Panc1 (cell line): ENCODE data around the gene CPOX. TPM values are rescaled to one million over a fixed set of nuclear protein-coding genes. Genes with fewer than 3 reads are reported as not detected.

Source experiments
- ATAC-seq: fragments of 200-7000 bp; cut with Tn5 transposase; 2 replicates; pipeline ENCODE4 v1.9.1; 2020; ENCODE audit warnings: mild to moderate bottlenecking, moderate library complexity
- BruUV-seq: library from RNA; stranded (reverse); fragments of 400-500 nt; replicated peaks from 2 replicates; lab custom pipeline; 2021; lab: Mats Ljungman, UMichigan
- CTCF ChIA-PET: fragments of 300-600 bp; sonication (Branson Sonifier 250); formaldehyde crosslinking; loops from one replicate; lab custom pipeline; 2022; ENCODE audit warnings: antibody characterized with exemption; lab: Charles Lee
- POLR2A ChIA-PET: fragments of 300-600 bp; sonication (Branson Sonifier 250); formaldehyde crosslinking; loops from one replicate; lab custom pipeline; 2022; ENCODE audit warnings: antibody characterized with exemption; lab: Charles Lee
- DNase-seq: peaks from one replicate; pipeline ENCODE4 v3.0.0-alpha.2; 2010; ENCODE audit warnings: low read depth, low spot score
- H3K27ac ChIP-seq: 2 replicates; pipeline ENCODE4 v1.5.1; 2011; ENCODE audit warnings: mild to moderate bottlenecking, low read length, inconsistent platforms
- H3K27me3 ChIP-seq: fragments of 200-500 bp; sonication (Bioruptor generic); 2 replicates; pipeline ENCODE4 v1.6.0; 2014; ENCODE audit warnings: low read length, inconsistent platforms; ENCODE audit not compliant: control insufficient read depth, insufficient read depth
- H3K36me3 ChIP-seq: fragments of 200-500 bp; sonication (Bioruptor generic); 2 replicates; pipeline ENCODE4 v1.5.1; 2014; ENCODE audit warnings: inconsistent platforms, mild to moderate bottlenecking, low read length, moderate library complexity; ENCODE audit not compliant: control insufficient read depth, insufficient read depth
- H3K4me1 ChIP-seq: 2 replicates; pipeline ENCODE4 v1.5.1; 2011; ENCODE audit warnings: inconsistent platforms, mild to moderate bottlenecking, low read length, moderate library complexity; ENCODE audit not compliant: control insufficient read depth, insufficient read depth
- H3K4me3 ChIP-seq, 2 experiments: 2 replicates each; pipeline ENCODE4 v1.5.1; 2011 to 2012; ENCODE audit warnings: low read depth in 2 of 2, low read length in 2 of 2, mild to moderate bottlenecking in 2 of 2, inconsistent platforms in 1 of 2, moderate library complexity in 1 of 2
- H3K9me3 ChIP-seq: fragments of 200-500 bp; sonication (Bioruptor generic); 2 replicates; pipeline ENCODE4 v1.5.1; 2014; ENCODE audit warnings: low read depth, mild to moderate bottlenecking, inconsistent platforms, low read length, moderate library complexity; ENCODE audit not compliant: control insufficient read depth, insufficient read depth
- POLR2AphosphoS5 ChIP-seq: IDR thresholded peaks from 2 replicates; pipeline ENCODE4 v1.6.1; 2012; ENCODE audit warnings: mild to moderate bottlenecking, low read depth, low read length, moderate library complexity
- SIN3A ChIP-seq: IDR thresholded peaks from 2 replicates; pipeline ENCODE4 v1.6.1; 2012; ENCODE audit warnings: low read depth, mild to moderate bottlenecking, low read length, moderate library complexity, borderline replicate concordance; ENCODE audit not compliant: insufficient read depth
- TCF7L2 ChIP-seq: IDR thresholded peaks from 2 replicates; pipeline ENCODE4 v1.6.1; 2011; ENCODE audit warnings: mild to moderate bottlenecking, low read depth, low read length, inconsistent platforms
- in situ Hi-C: cut with HindIII; loops from 2 replicates; pipeline ENCODE4 v1.10.0; 2016; ENCODE audit warnings: low sequenced_read_pairs, low pct_unique_long_range_greater_than_20kb
- intact Hi-C: fragments of 100-400 bp; cut with micrococcal nuclease; formaldehyde crosslinking; loops from one replicate; pipeline ENCODE4 v1.10.0; 2022; ENCODE audit not compliant: unreplicated experiment
- total RNA-seq: library from RNA; stranded (reverse); gene quantifications from one replicate; pipeline ENCODE4 v1.2.1, GENCODE V29; 2021; ENCODE audit not compliant: unreplicated experiment
- TF ChIP-seq, protein P1 (sequence below), 2 experiments: IDR thresholded peaks; 2 replicates each; pipeline ENCODE4 v1.6.1; 2011 to 2012; ENCODE audit warnings: low read depth in 2 of 2, control low read depth in 1 of 2, low read length in 1 of 2, mild to moderate bottlenecking in 1 of 2, moderate library complexity in 1 of 2; ENCODE audit not compliant: insufficient read depth in 1 of 2
- TF ChIP-seq, protein P2 (sequence below): fragments of 450-650 bp; IDR thresholded peaks from 2 replicates; pipeline ENCODE4 v1.5.1; 2017; ENCODE audit warnings: mild to moderate bottlenecking

The CPOX gene
- total RNA-seq, 1 experiment from 2014 or later = 14.7 TPM

GRCh38 chr3:98536456-98537017 lies 56.9 kb downstream of the CPOX start:
- TF ChIP-seq TCF7L2 = no peak
- TF ChIP-seq SIN3A = no peak
- TF ChIP-seq, protein P1, sequence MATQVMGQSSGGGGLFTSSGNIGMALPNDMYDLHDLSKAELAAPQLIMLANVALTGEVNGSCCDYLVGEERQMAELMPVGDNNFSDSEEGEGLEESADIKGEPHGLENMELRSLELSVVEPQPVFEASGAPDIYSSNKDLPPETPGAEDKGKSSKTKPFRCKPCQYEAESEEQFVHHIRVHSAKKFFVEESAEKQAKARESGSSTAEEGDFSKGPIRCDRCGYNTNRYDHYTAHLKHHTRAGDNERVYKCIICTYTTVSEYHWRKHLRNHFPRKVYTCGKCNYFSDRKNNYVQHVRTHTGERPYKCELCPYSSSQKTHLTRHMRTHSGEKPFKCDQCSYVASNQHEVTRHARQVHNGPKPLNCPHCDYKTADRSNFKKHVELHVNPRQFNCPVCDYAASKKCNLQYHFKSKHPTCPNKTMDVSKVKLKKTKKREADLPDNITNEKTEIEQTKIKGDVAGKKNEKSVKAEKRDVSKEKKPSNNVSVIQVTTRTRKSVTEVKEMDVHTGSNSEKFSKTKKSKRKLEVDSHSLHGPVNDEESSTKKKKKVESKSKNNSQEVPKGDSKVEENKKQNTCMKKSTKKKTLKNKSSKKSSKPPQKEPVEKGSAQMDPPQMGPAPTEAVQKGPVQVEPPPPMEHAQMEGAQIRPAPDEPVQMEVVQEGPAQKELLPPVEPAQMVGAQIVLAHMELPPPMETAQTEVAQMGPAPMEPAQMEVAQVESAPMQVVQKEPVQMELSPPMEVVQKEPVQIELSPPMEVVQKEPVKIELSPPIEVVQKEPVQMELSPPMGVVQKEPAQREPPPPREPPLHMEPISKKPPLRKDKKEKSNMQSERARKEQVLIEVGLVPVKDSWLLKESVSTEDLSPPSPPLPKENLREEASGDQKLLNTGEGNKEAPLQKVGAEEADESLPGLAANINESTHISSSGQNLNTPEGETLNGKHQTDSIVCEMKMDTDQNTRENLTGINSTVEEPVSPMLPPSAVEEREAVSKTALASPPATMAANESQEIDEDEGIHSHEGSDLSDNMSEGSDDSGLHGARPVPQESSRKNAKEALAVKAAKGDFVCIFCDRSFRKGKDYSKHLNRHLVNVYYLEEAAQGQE (IDR thresholded peaks at IDR 0.05; ENCODE audit: insufficient read depth in 1 of 2, low read depth in 2 of 2, low read length in 1 of 2) = no peak
- TF ChIP-seq POLR2AphosphoS5 = no peak
- TF ChIP-seq, protein P2, sequence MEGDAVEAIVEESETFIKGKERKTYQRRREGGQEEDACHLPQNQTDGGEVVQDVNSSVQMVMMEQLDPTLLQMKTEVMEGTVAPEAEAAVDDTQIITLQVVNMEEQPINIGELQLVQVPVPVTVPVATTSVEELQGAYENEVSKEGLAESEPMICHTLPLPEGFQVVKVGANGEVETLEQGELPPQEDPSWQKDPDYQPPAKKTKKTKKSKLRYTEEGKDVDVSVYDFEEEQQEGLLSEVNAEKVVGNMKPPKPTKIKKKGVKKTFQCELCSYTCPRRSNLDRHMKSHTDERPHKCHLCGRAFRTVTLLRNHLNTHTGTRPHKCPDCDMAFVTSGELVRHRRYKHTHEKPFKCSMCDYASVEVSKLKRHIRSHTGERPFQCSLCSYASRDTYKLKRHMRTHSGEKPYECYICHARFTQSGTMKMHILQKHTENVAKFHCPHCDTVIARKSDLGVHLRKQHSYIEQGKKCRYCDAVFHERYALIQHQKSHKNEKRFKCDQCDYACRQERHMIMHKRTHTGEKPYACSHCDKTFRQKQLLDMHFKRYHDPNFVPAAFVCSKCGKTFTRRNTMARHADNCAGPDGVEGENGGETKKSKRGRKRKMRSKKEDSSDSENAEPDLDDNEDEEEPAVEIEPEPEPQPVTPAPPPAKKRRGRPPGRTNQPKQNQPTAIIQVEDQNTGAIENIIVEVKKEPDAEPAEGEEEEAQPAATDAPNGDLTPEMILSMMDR = no peak
- POLR2A ChIA-PET = no interaction called here
- ATAC-seq = no peak
- in situ Hi-C loops (no loop called here), intact Hi-C loops (no loop called here)
- H3K9me3 ChIP-seq = no peaks in the 10 kb centered on the region
- H3K36me3 ChIP-seq = no peaks in the 10 kb centered on the region
- H3K27me3 ChIP-seq = peaks cover 9% of the 10 kb centered on the region; the same call in 1 of the 2 replicates
- no peaks in the 10 kb centered on the region for H3K4me1 ChIP-seq
- CTCF ChIA-PET = interaction anchor here (0.7 kb wide), 1 partner anchor 1358 kb away, joined by 5 read pairs; no protein-coding TSS in a partner anchor
- H3K4me3 ChIP-seq = no peak overlapping the region
- H3K27ac ChIP-seq = no peak overlapping the region
- DNase-seq = no peak
- no TSS peak for BruUV-seq

GRCh38 chr3:98534734-98535133 lies 58.7 kb downstream of the CPOX start:
- no peaks in the 10 kb centered on the region for H3K36me3 ChIP-seq
- H3K27me3 ChIP-seq = peaks cover 20% of the 10 kb centered on the region
- CTCF ChIA-PET = no interaction called here
- POLR2A ChIA-PET = interaction anchor here (0.5 kb wide), 1 partner anchor 587 kb away, joined by 3 read pairs; no protein-coding TSS in a partner anchor
- DNase-seq (no peak), ATAC-seq (no peak)
- intact Hi-C loops (no loop called here), in situ Hi-C loops (no loop called here)
- TF ChIP-seq, protein P2 = no peak
- TF ChIP-seq TCF7L2 (no peak), POLR2AphosphoS5 (no peak), SIN3A (no peak)
- TF ChIP-seq, protein P1 (IDR thresholded peaks at IDR 0.05; ENCODE audit: insufficient read depth in 1 of 2, low read depth in 2 of 2, low read length in 1 of 2) = no peak
- BruUV-seq = no TSS peak
- H3K27ac ChIP-seq = no peak overlapping the region
- H3K9me3 ChIP-seq = no peaks in the 10 kb centered on the region
- no peaks in the 10 kb centered on the region for H3K4me1 ChIP-seq
- H3K4me3 ChIP-seq = no peak overlapping the region
